H1 (cell line): ENCODE measurements around the gene COX14. TPM values are rescaled to one million over a fixed set of nuclear protein-coding genes. Genes with fewer than 3 reads are reported as not detected.
"Not testable (repeated sequence)": the region's sequence is repeated elsewhere in the genome, so short reads cannot be mapped to it uniquely, and the experiment has no call there.

Experiments used
- CTCF ChIA-PET: fragments of 300-600 bp; sonication (Branson Sonifier 250); formaldehyde crosslinking; loops from one replicate; lab custom pipeline; 2021; ENCODE audit not compliant: partially characterized antibody; lab: Charles Lee
- POLR2A ChIA-PET: fragments of 300-600 bp; sonication (Branson Sonifier 250); formaldehyde crosslinking; loops from one replicate; lab custom pipeline; 2021; ENCODE audit warnings: inconsistent platforms; ENCODE audit not compliant: partially characterized antibody; lab: Charles Lee
- DNase-seq, 2 experiments: peaks; one replicate each; pipeline versions ENCODE4 v3.0.0 to v3.0.0-alpha.2; 2010 to 2022; ENCODE audit warnings: low spot score in 2 of 2, low read depth in 1 of 2, mixed read lengths in 1 of 2
- FAIRE-seq: peaks from 2 replicates; lab custom pipeline; 2011; peaks lifted over from hg19 to GRCh38; lab: Jason Lieb, UNC
- H2AFZ ChIP-seq: 2 replicates; pipeline ENCODE4 v1.8.1; 2012; ENCODE audit warnings: low read length, inconsistent platforms
- H2AK5ac ChIP-seq: 2 replicates; pipeline ENCODE4 v1.6.1; 2013; ENCODE audit warnings: low read depth, low read length
- H2BK120ac ChIP-seq: replicated peaks from 2 replicates; pipeline ENCODE3; 2013; ENCODE audit warnings: low read depth, low read length, inconsistent platforms
- H2BK12ac ChIP-seq: 2 replicates; pipeline ENCODE4 v1.6.1; 2013; ENCODE audit warnings: low read depth, low read length
- H2BK15ac ChIP-seq: 2 replicates; pipeline ENCODE4 v1.6.1; 2013; ENCODE audit warnings: low read length
- H2BK20ac ChIP-seq: 2 replicates; pipeline ENCODE4 v1.6.1; 2013; ENCODE audit warnings: low read length
- H2BK5ac ChIP-seq: 2 replicates; pipeline ENCODE4 v1.6.1; 2013; ENCODE audit warnings: low read depth, low read length
- H3K14ac ChIP-seq: 2 replicates; pipeline ENCODE4 v1.6.1; 2013; ENCODE audit warnings: inconsistent platforms; ENCODE audit not compliant: insufficient read length
- H3K18ac ChIP-seq: 2 replicates; pipeline ENCODE4 v1.6.1; 2013; ENCODE audit warnings: low read length; ENCODE audit errors: extremely low read depth
- H3K23ac ChIP-seq: 2 replicates; pipeline ENCODE4 v1.6.1; 2013; ENCODE audit warnings: inconsistent platforms; ENCODE audit not compliant: insufficient read length
- H3K23me2 ChIP-seq: 2 replicates; pipeline ENCODE4 v1.6.1; 2013; ENCODE audit warnings: low read depth, low read length
- H3K27ac ChIP-seq: 2 replicates; pipeline ENCODE4 v1.6.1; 2011; ENCODE audit warnings: low read depth, low read length, inconsistent platforms
- H3K27me3 ChIP-seq, 4 experiments: replicated peaks in 1 of 4; 1 replicate in 1 of 4; 2 replicates in 3 of 4; pipeline versions ENCODE4 v1.6.1 to v1.8.1; 2011 to 2013; ENCODE audit warnings: low read length in 3 of 4, mild to moderate bottlenecking in 3 of 4, inconsistent platforms in 2 of 4, mixed read lengths in 2 of 4, moderate library complexity in 1 of 4; ENCODE audit not compliant: control insufficient read depth in 3 of 4, insufficient read depth in 3 of 4; ENCODE audit errors: extremely low read depth in 1 of 4
- H3K36me3 ChIP-seq, 4 experiments: 2 replicates each; pipeline versions ENCODE4 v1.6.1 to v1.8.1; 2011 to 2013; ENCODE audit warnings: mild to moderate bottlenecking in 4 of 4, low read length in 3 of 4, moderate library complexity in 2 of 4, control low read depth in 1 of 4, inconsistent platforms in 1 of 4; ENCODE audit not compliant: insufficient read depth in 4 of 4, control insufficient read depth in 2 of 4
- H3K4ac ChIP-seq: replicated peaks from 2 replicates; pipeline ENCODE3; 2013; ENCODE audit warnings: low read length, low read depth, mixed read lengths, inconsistent platforms; ENCODE audit not compliant: insufficient read length
- H3K4me1 ChIP-seq, 4 experiments: replicated peaks in 1 of 4; 1 replicate in 1 of 4; 2 replicates in 3 of 4; pipeline versions ENCODE4 v1.6.1 to v1.8.1; 2011 to 2013; ENCODE audit warnings: low read length in 3 of 4, inconsistent platforms in 2 of 4, mixed read lengths in 1 of 4; ENCODE audit not compliant: insufficient read depth in 4 of 4, control insufficient read depth in 3 of 4
- H3K4me2 ChIP-seq, 2 experiments: 2 replicates each; pipeline versions ENCODE4 v1.6.1 to v1.8.1; 2011 to 2013; ENCODE audit warnings: low read depth in 2 of 2, low read length in 2 of 2, control low read depth in 1 of 2, inconsistent platforms in 1 of 2, mild to moderate bottlenecking in 1 of 2; ENCODE audit not compliant: insufficient read depth in 1 of 2
- H3K4me3 ChIP-seq, 4 experiments: fragments of 200-600, 300-600 bp in 1 of 4; sonication (generic), shearing (Covaris generic), sonication (Bioruptor Twin) in 1 of 4; 2 replicates each; pipeline versions ENCODE4 v1.5.1 to v1.8.1; 2011 to 2016; ENCODE audit warnings: low read length in 4 of 4, low read depth in 3 of 4, control low read depth in 2 of 4, inconsistent platforms in 2 of 4, mild to moderate bottlenecking in 2 of 4, mixed read lengths in 1 of 4, moderate library complexity in 1 of 4; ENCODE audit not compliant: insufficient read depth in 2 of 4; ENCODE audit errors: extremely low read depth in 1 of 4
- H3K56ac ChIP-seq: replicated peaks from 2 replicates; pipeline ENCODE3; 2013; ENCODE audit warnings: low read depth, mild to moderate bottlenecking, mixed read lengths, low read length, inconsistent platforms; ENCODE audit not compliant: insufficient read length
- H3K79me1 ChIP-seq: 2 replicates; pipeline ENCODE4 v1.6.1; 2013; ENCODE audit warnings: low read depth, low read length, control low read depth
- H3K79me2 ChIP-seq, 2 experiments: 2 replicates each; pipeline versions ENCODE4 v1.6.1 to v1.8.1; 2012 to 2013; ENCODE audit warnings: low read length in 2 of 2, mild to moderate bottlenecking in 2 of 2, inconsistent platforms in 1 of 2; ENCODE audit not compliant: insufficient read depth in 2 of 2, control insufficient read depth in 1 of 2
- H3K9ac ChIP-seq, 4 experiments: replicated peaks in 1 of 4; 1 replicate in 1 of 4; 2 replicates in 3 of 4; pipeline versions ENCODE4 v1.6.1 to v1.8.1; 2011 to 2013; ENCODE audit warnings: low read depth in 3 of 4, low read length in 3 of 4, control low read depth in 2 of 4, mild to moderate bottlenecking in 2 of 4, moderate library complexity in 2 of 4, inconsistent platforms in 1 of 4; ENCODE audit errors: extremely low read depth in 1 of 4
- H3K9me3 ChIP-seq, 2 experiments: 2 replicates each; pipeline versions ENCODE4 v1.6.1 to v1.8.1; 2012 to 2013; ENCODE audit warnings: mild to moderate bottlenecking in 2 of 2, moderate library complexity in 2 of 2, control low read depth in 1 of 2, inconsistent platforms in 1 of 2, low read depth in 1 of 2, low read length in 1 of 2, mixed read lengths in 1 of 2; ENCODE audit not compliant: insufficient read depth in 2 of 2
- H4K20me1 ChIP-seq, 2 experiments: replicated peaks in 1 of 2; 2 replicates each; pipeline versions ENCODE3 to v1.8.1; 2011 to 2013; ENCODE audit warnings: inconsistent platforms in 2 of 2, low read length in 2 of 2, mild to moderate bottlenecking in 1 of 2; ENCODE audit not compliant: insufficient read depth in 2 of 2, control insufficient read depth in 1 of 2
- H4K5ac ChIP-seq: 2 replicates; pipeline ENCODE4 v1.6.1; 2013; ENCODE audit warnings: low read length, low read depth, mixed read lengths, inconsistent platforms; ENCODE audit not compliant: insufficient read length
- H4K8ac ChIP-seq: 2 replicates; pipeline ENCODE4 v1.8.0; 2013; ENCODE audit warnings: mild to moderate bottlenecking, moderate library complexity, low read length, inconsistent platforms; ENCODE audit not compliant: insufficient read depth; ENCODE audit errors: extremely low read depth
- H4K91ac ChIP-seq: replicated peaks from 2 replicates; pipeline ENCODE3; 2013; ENCODE audit warnings: low read length, mixed read lengths, inconsistent platforms; ENCODE audit not compliant: insufficient read length
- WGBS, 2 experiments: shearing (Covaris generic) in 1 of 2; methylation state at CpG; one replicate each; pipeline versions ENCODE4 v1.1.6 to v1.1.7; 2013 to 2015; ENCODE audit warnings: low lambda C conversion rate in 2 of 2, mixed read lengths in 2 of 2, inconsistent platforms in 1 of 2, low coverage in 1 of 2, missing lambda C conversion rate in 1 of 2; ENCODE audit not compliant: insufficient replicate concordance in 2 of 2, insufficient coverage in 1 of 2, insufficient read length in 1 of 2; ENCODE audit errors: extremely low coverage in 1 of 2, missing lambda C conversion rate in 1 of 2; 5-methylcytosine and 5-hydroxymethylcytosine counted together
- polyA plus RNA-seq, 7 experiments: library from polyadenylated mRNA; depleted of rRNA in 3 of 7; stranded (reverse) in 5 of 7; unstranded in 2 of 7; fragments of >200 nt in 5 of 7; fragments of 200-250 nt in 2 of 7; gene quantifications; 1 replicate in 5 of 7; 2 replicates in 1 of 7; 4 replicates in 1 of 7; pipeline versions ENCODE4 v1.2.1 to v1.2.3, GENCODE V29; 2011 to 2013; ENCODE audit warnings: missing spikeins in 2 of 7, mixed read lengths in 2 of 7
- total RNA-seq: library from RNA; stranded (reverse); fragmentation: NEBNext Ultra II Directional; extraction: Animal tissue kit (Norgen Biotek cat#: 25700); gene quantifications from 2 replicates; pipeline ENCODE4 v1.2.1, GENCODE V29; 2021

Gene COX14
- total and polyA plus RNA-seq, 2 of the 8 experiments (the other 6 are each of a cell fraction or from before 2014, with no cell fraction given): 40.1 to 102 TPM

DNA sequence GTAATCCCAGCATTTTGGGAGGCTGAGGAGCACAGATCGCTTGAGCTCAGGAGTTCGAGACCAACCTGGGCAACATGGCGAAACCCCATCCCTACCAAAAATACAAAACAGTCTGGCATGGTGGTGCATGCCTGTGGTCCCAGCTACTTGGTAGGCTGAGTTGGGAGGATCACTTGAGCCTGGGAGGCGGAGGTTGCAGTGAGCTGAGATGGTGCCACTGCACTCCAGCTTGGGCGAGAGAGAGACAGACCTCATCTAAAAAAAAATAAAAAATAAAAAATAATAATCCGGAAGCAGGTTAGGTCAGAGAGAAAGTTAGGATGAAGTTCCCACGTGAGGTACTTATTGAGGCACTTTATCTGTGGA lies 27.6 kb upstream of the COX14 start:
- peak overlapping the region; percentile 67 to 95 for H3K4me2 ChIP-seq
- not testable (repeated sequence) for H2BK12ac ChIP-seq, H2AK5ac ChIP-seq, H4K8ac ChIP-seq, H3K79me1 ChIP-seq, H4K91ac ChIP-seq, H3K4me1 ChIP-seq, H3K9me3 ChIP-seq, H3K14ac ChIP-seq, H3K23ac ChIP-seq, DNase-seq, H3K23me2 ChIP-seq, H3K27ac ChIP-seq, H3K18ac ChIP-seq, H3K4ac ChIP-seq, H2BK20ac ChIP-seq, FAIRE-seq
- peaks cover 0 to 15% (median 9%) of the 10 kb centered on the region in 4 experiments; a peak in 4 of 7 replicates for H3K27me3 ChIP-seq
- H3K56ac ChIP-seq: peak overlapping the region; percentile 33
- ChIA-PET CTCF (interaction anchor here (0.6 to 27.3 kb wide), 33 partner anchors 10 to 742 kb away, joined by 3 to 625 read pairs (median 3); partner anchors contain the start of genes AQP5, ASIC1, CERS5 and COX14), POLR2A (interaction anchor here (0.6 to 25.0 kb wide), 22 partner anchors 9 to 343 kb away, joined by 3 to 457 read pairs (median 4); partner anchors contain the start of genes BCDIN3D, CERS5, COX14 and GPD1)
- H4K20me1 ChIP-seq: peaks cover 3 to 13% of the 10 kb centered on the region in 2 experiments
- peak overlapping the region; percentile 37; the same call in 1 of the 2 replicates for H2BK15ac ChIP-seq
- H4K5ac ChIP-seq: peak overlapping the region; percentile 79
- H2AFZ ChIP-seq: peak overlapping the region; percentile 47; the same call in 1 of the 2 replicates
- peaks cover 20 to 30% (median 29%) of the 10 kb centered on the region in 4 experiments for H3K36me3 ChIP-seq
- H2BK5ac ChIP-seq: peak overlapping the region; percentile 90
- WGBS, 2 experiments: 73% methylated on average over 7 of the region's 7 CpGs; no CpG with 5 or more reads in 1 of the 2 experiments
- peak overlapping the region in 3 of 4 experiments; percentile 52 to 82 (median 54); a peak in 4 of 7 replicates for H3K9ac ChIP-seq
- H3K79me2 ChIP-seq: peaks cover 0 to 22% of the 10 kb centered on the region in 2 experiments; a peak in 3 of 4 replicates
- peak overlapping the region; percentile 58 for H2BK120ac ChIP-seq
- H3K4me3 ChIP-seq: peak overlapping the region; percentile 42 to 88 (median 68)
